Adipose tissue (tissue), 3 donors: ENCODE results near the gene PFKM. TPM values are rescaled to one million over a fixed set of nuclear protein-coding genes. Genes with fewer than 3 reads are reported as not detected.
"Not testable (repeated sequence)": the region's sequence is repeated elsewhere in the genome, so short reads cannot be mapped to it uniquely, and the experiment has no call there.

Experiments used
- H3K27ac ChIP-seq: one replicate; pipeline ENCODE4 v1.5.1; 2013; ENCODE audit warnings: low read depth, low read length
- WGBS, 3 donors: extraction: QIAGEN DNeasy Blood & Tissue Kit; methylation state at CpG; one replicate each; pipeline ENCODE4 v1.1.7; 2013; 5-methylcytosine and 5-hydroxymethylcytosine counted together
- polyA plus RNA-seq, 3 donors: library from polyadenylated mRNA; stranded (reverse); fragments of 200-250 nt; gene quantifications; one replicate each; pipeline ENCODE4 v1.2.3, GENCODE V29; 2013
- donor health status: healthy with polysubstance abuse.
- donor health status: Bipolar disorder and iron deficiency.
- donor health status: healthy.

PFKM gene
- polyA plus RNA-seq, 3 donors: 9.2 to 28.9 (median 19.1) TPM

GRCh38 chr12:48106681-48107613 is 12.2 kb upstream of the PFKM start:
- 60 to 76% (median 69%) methylated on average over 5 of the region's 5 CpGs for WGBS, 3 donors
- H3K27ac ChIP-seq: no peak overlapping the region

GRCh38 chr12:48109424-48109823 is 9.7 kb upstream of the PFKM start:
- H3K27ac ChIP-seq: no peak overlapping the region

GRCh38 chr12:48110691-48111311 is 8.4 kb upstream of the PFKM start:
- no peak overlapping the region for H3K27ac ChIP-seq
- WGBS, 3 donors: 82 to 88% (median 83%) methylated on average over 1 of the region's 1 CpG

- not testable (repeated sequence) for H3K27ac ChIP-seq
- 96 to 97% (median 96%) methylated on average over 5 of the region's 5 CpGs for WGBS, 3 donors
Observed at GRCh38 chr12:48111312-48111693, 7.9 kb upstream of the PFKM start.

GRCh38 chr12:48115957-48116356 is 3.2 kb upstream of the PFKM start:
- H3K27ac ChIP-seq: no peak overlapping the region
- WGBS, 3 donors: 68 to 100% (median 84%) methylated on average over 1 of the region's 1 CpG

- H3K27ac ChIP-seq: no peak overlapping the region
- WGBS, 3 donors: 30 to 52% (median 42%) methylated on average over 3 of the region's 3 CpGs
Observed at GRCh38 chr12:48118284-48118871, 786 bp upstream of the PFKM start.

- 12 to 17% (median 14%) methylated on average over 5 of the region's 5 CpGs for WGBS, 3 donors
- H3K27ac ChIP-seq: no peak overlapping the region
Observed at GRCh38 chr12:48119834-48120195, 651 bp downstream of the PFKM start.

GRCh38 chr12:48121522-48121921 is 2.4 kb downstream of the PFKM start:
- H3K27ac ChIP-seq: no peak overlapping the region

GRCh38 chr12:48122065-48122834 is 3.1 kb downstream of the PFKM start:
- no peak overlapping the region for H3K27ac ChIP-seq
- 80 to 92% (median 90%) methylated on average over 2 of the region's 2 CpGs for WGBS, 3 donors

More at GRCh38 chr12:48121522-48121921, 2.4 kb downstream of the PFKM start:
- WGBS, 3 donors: 92 to 98% (median 97%) methylated on average over 1 of the region's 1 CpG

- 51 to 89% (median 86%) methylated on average over 4 of the region's 4 CpGs for WGBS, 3 donors
- H3K27ac ChIP-seq: no peak overlapping the region
Observed at GRCh38 chr12:48123169-48123568, 4.0 kb downstream of the PFKM start.

GRCh38 chr12:48125542-48125941 is 6.4 kb downstream of the PFKM start:
- H3K27ac ChIP-seq: not testable (repeated sequence)
- WGBS, 3 donors: 97 to 98% (median 98%) methylated on average over 2 to 5 of the region's 5 CpGs

- WGBS, 3 donors: 82 to 88% (median 84%) methylated on average over 4 of the region's 4 CpGs
Observed at GRCh38 chr12:48125985-48126384, 6.8 kb downstream of the PFKM start.

GRCh38 chr12:48126953-48127630 is 7.9 kb downstream of the PFKM start:
- no peak overlapping the region for H3K27ac ChIP-seq
- WGBS, 3 donors: 89 to 98% (median 97%) methylated on average over 2 of the region's 2 CpGs

More at GRCh38 chr12:48125985-48126384, 6.8 kb downstream of the PFKM start:
- H3K27ac ChIP-seq: no peak overlapping the region

GRCh38 chr12:48128800-48129199 is 9.6 kb downstream of the PFKM start:
- H3K27ac ChIP-seq: no peak overlapping the region
- WGBS, 3 donors: 89 to 100% (median 94%) methylated on average over 1 of the region's 1 CpG

- WGBS, 3 donors: 50 to 70% (median 62%) methylated on average over 1 of the region's 1 CpG
Observed at GRCh38 chr12:48129376-48129775, 10.2 kb downstream of the PFKM start.

GRCh38 chr12:48131517-48131916 is 12.4 kb downstream of the PFKM start:
- no peak overlapping the region for H3K27ac ChIP-seq
- 86 to 98% (median 93%) methylated on average over 2 of the region's 2 CpGs for WGBS, 3 donors

More at GRCh38 chr12:48129376-48129775, 10.2 kb downstream of the PFKM start:
- no peak overlapping the region for H3K27ac ChIP-seq

GRCh38 chr12:48132826-48133225 is 13.7 kb downstream of the PFKM start:
- no peak overlapping the region for H3K27ac ChIP-seq
- WGBS, 3 donors: 91 to 95% (median 94%) methylated on average over 14 of the region's 14 CpGs

- H3K27ac ChIP-seq: no peak overlapping the region
- 91 to 95% (median 93%) methylated on average over 5 of the region's 5 CpGs for WGBS, 3 donors
Observed at GRCh38 chr12:48135027-48135426, 15.9 kb downstream of the PFKM start.
